Activated naive CD4-positive, alpha-beta T cell treated with anti-CD3 and anti-CD28 coated beads, Interleukin-2, amount 50 U/mL, for 24 hours (primary cell): Measurements from ENCODE around the gene C14orf119.

ENCODE experiments used
- H3K27ac Mint-ChIP-seq: one replicate; pipeline ENCODE4 v1.8.0; 2021; ENCODE audit warnings: mild to moderate bottlenecking, mixed read lengths
- H3K27me3 Mint-ChIP-seq: one replicate; pipeline ENCODE4 v1.8.0; 2021; ENCODE audit warnings: mixed read lengths
- H3K36me3 Mint-ChIP-seq: one replicate; pipeline ENCODE4 v1.8.0; 2021; ENCODE audit warnings: mixed read lengths
- H3K4me1 Mint-ChIP-seq: one replicate; pipeline ENCODE4 v1.8.0; 2021; ENCODE audit warnings: mixed read lengths
- H3K4me3 Mint-ChIP-seq: one replicate; pipeline ENCODE4 v1.8.0; 2021; ENCODE audit warnings: mild to moderate bottlenecking, mixed read lengths
- H3K9me3 Mint-ChIP-seq: one replicate; pipeline ENCODE4 v1.8.0; 2021; ENCODE audit warnings: mixed read lengths

Gene C14orf119

DNA sequence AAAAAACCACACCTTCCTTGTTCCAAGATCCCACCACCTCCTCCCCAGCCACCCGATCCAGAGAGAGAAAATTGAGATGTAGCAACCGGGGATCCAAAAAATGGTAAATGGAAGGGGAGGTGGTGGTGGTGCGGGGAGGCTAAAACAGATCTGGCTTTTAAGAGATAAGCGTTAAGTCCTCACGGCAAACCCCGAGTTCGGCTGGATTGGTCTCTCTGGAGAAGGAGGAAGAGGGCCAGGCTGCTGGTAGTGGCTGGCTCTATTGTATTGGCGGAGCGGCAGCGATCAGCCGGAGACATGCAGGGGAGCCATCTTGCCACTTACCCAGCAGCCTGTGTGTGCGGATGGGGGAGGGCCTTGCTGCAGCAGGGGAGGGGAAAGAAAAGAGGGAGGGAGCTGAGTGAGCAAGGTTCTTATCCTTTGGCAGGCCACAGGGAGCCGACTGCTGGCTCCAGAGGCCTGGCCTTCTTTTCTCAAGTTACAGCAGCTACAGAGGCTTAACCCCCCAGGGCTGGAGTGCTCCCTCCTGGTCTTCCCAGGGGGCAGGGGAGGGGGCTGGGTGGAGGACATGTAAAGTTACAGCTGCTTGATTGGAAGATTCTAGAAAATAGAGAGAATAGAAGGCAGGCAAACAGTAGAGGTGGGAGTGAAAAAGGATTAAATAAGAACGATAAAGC, 23.9 kb upstream of the C14orf119 start:
- Mint-ChIP-seq H3K4me3 (peak overlapping the region; percentile 94), H3K27me3 (no peaks in the 10 kb centered on the region), H3K36me3 (peaks cover 10% of the 10 kb centered on the region), H3K9me3 (no peaks in the 10 kb centered on the region), H3K27ac (peak overlapping the region; percentile 98), H3K4me1 (peaks cover 32% of the 10 kb centered on the region)

DNA sequence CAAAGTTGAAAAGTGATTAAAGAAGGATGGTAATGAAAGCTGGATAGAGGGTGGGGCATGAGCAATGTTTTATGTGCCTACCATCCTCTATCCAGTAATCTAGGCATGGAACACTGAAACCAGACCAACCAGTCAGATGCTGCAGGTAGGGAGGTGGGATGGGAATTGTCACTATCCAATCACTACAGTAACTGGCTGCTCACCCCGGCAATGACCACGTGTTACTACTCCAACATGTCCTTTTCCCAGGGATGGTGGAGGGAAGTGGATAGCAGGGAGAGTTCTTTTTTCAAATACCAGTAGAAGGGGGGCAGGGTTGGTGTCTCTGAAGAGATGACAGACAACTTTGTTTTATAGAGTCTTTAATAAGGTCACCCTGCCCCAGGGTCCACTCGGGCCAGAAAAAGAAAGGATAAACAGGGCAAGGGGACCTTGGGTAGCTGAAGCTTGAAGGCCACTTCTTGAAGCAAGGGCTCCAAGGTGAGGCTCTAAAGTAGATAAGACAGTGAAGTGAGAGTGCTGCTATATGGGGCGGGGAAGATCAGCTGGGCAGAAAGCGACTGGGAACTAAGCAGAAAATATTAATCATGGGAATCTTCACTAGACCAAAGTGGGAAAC, 23.3 kb upstream of the C14orf119 start:
- peaks cover 10% of the 10 kb centered on the region for H3K36me3 Mint-ChIP-seq
- H3K4me3 Mint-ChIP-seq = peak overlapping the region; percentile 94
- peaks cover 35% of the 10 kb centered on the region for H3K4me1 Mint-ChIP-seq
- peak overlapping the region; percentile 98 for H3K27ac Mint-ChIP-seq
- H3K9me3 Mint-ChIP-seq = no peaks in the 10 kb centered on the region
- no peaks in the 10 kb centered on the region for H3K27me3 Mint-ChIP-seq

DNA sequence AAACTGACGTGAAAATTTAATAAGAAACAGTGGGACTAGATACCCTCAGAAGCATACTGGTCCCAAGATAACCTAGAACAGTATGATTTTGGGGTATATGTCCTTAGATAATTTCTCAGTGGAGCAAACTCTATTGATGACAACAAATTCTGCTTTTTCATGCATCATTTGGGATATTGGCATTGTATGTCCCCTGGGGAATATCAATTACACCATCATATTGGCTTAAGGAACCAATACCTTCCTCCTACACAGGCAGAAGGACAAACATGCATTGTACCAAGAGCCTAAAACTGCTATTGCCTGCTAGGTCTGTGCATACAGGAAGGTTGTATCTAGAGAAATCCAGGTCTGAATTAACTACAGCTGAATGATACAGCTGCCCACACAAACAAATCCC, 20.4 kb upstream of the C14orf119 start:
- peaks cover 29% of the 10 kb centered on the region for H3K4me1 Mint-ChIP-seq
- peaks cover 10% of the 10 kb centered on the region for H3K36me3 Mint-ChIP-seq
- H3K27ac Mint-ChIP-seq = no peak overlapping the region
- H3K27me3 Mint-ChIP-seq = no peaks in the 10 kb centered on the region
- H3K4me3 Mint-ChIP-seq = no peak overlapping the region
- H3K9me3 Mint-ChIP-seq = no peaks in the 10 kb centered on the region

DNA sequence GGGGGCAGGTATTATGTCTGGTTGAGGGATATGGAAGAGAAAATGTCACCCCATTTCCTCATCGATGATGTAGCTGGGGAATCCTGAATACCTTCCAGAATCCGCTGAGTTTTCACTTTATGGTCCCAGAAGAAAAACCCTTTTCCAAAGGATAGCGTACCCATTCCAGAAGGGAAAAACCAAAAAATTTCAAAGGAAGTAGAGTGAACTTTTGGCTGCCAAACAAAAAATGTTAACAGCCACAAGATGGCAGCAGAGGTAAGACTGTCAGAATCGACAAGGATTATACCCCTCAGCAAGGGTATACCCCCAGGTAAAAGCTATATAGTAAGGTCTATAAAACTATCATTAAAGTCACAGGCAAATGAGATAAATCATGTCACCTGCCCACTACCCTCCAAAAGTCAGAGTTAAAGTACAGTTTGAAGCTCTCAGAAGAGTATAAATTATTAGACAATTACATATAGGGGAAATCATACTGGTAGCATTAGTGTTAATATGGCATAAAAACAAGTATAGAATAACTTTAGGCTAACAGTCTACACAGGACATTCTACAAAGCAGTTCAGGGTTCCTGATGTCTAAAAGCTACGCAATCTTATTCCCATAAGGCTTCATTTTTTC, 18.4 kb upstream of the C14orf119 start:
- peaks cover 11% of the 10 kb centered on the region for H3K36me3 Mint-ChIP-seq
- H3K4me3 Mint-ChIP-seq = no peak overlapping the region
- no peaks in the 10 kb centered on the region for H3K27me3 Mint-ChIP-seq
- H3K4me1 Mint-ChIP-seq = peaks cover 15% of the 10 kb centered on the region
- no peak overlapping the region for H3K27ac Mint-ChIP-seq
- no peaks in the 10 kb centered on the region for H3K9me3 Mint-ChIP-seq

DNA sequence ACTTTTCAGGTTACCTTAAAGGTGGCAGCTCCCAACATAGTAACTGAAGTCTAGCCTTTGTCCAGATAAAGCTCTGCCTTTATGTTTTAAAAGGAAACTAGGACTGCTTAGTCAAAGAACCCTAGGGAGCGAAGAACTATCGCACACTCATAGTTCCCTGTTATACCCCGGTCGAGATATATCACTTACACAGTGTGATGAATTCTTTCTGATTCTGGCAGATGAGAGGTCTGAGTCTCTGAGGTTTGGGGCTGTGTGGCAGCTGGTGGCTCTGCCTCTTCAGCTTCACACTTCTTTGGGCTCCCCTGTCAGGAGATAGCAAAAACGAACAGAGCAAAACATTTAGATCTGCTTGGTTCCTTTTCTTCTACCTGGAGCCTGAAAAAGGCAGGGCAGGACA, 17.3 kb upstream of the C14orf119 start:
- Mint-ChIP-seq H3K4me1 (peaks cover 8% of the 10 kb centered on the region), H3K9me3 (no peaks in the 10 kb centered on the region), H3K27ac (peak overlapping the region; percentile 17), H3K36me3 (peaks cover 11% of the 10 kb centered on the region), H3K4me3 (no peak overlapping the region), H3K27me3 (no peaks in the 10 kb centered on the region)

DNA sequence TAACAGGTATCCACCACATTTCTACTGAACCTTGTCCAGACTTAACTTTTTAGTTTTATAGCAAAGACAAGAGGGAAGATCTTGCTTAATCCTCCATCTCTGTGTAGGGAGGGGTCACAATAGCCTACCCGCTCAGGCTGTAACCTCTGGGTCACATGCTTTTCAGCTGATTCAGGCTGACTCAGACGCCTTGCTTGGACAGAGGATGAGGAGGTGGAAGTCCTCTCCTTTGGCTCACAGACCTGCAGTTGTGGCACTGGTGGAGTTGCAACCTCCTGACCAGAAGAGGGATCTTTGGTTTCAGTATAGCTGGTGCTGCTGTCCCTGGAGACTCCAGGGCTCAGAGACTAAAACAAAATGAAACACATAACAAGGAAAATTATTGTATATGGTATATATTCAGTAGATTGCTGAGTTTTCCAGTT, 16.6 kb upstream of the C14orf119 start:
- Mint-ChIP-seq H3K4me3 (no peak overlapping the region), H3K36me3 (peaks cover 11% of the 10 kb centered on the region), H3K27ac (no peak overlapping the region), H3K4me1 (peaks cover 8% of the 10 kb centered on the region), H3K9me3 (no peaks in the 10 kb centered on the region), H3K27me3 (no peaks in the 10 kb centered on the region)

DNA sequence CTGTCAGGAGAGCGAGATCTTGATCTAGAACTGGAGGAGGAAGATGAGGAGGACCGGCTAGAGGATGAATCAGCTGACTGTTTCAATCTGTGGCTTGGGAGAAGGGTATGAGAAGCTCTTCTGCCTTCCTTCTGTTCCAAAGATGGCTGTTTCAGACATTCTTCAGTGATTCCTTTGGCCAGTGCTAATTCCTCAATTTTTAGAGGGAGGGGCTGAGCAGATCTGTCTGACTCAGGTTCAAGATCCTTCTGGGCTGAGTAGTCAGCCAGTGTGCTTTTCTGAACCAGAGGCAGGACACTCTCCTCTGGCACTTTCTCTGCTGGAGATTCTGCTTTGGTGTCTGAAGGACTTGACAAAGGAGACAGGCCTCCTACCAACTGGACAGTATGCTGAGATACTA, 15.6 kb upstream of the C14orf119 start:
- H3K27ac Mint-ChIP-seq = peak overlapping the region; percentile 79
- peaks cover 12% of the 10 kb centered on the region for H3K4me1 Mint-ChIP-seq
- no peak overlapping the region for H3K4me3 Mint-ChIP-seq
- no peaks in the 10 kb centered on the region for H3K27me3 Mint-ChIP-seq
- no peaks in the 10 kb centered on the region for H3K9me3 Mint-ChIP-seq
- H3K36me3 Mint-ChIP-seq = peaks cover 11% of the 10 kb centered on the region

DNA sequence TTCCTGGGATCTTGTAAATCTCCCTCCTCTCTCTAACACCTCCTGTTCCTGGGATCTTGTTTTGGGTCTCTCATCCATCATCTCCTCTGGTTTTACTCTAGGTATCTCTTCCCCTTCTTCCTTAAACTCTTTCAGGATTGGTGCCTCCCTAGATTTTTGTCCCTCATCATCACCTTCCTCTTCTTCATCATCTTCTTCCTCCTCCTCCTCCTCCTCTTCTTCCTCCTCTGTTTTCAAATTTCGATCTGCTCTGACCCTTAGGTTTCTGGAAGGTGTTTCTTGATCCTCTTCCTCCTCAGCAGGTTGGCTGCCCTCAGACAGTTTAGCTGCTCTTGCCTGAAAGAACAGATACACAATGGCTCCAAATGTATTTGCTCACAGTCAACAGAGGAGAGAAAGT, 14.8 kb upstream of the C14orf119 start:
- no peak overlapping the region for H3K4me3 Mint-ChIP-seq
- H3K4me1 Mint-ChIP-seq = peaks cover 16% of the 10 kb centered on the region
- H3K27me3 Mint-ChIP-seq = no peaks in the 10 kb centered on the region
- peak overlapping the region; percentile 52 for H3K27ac Mint-ChIP-seq
- peaks cover 11% of the 10 kb centered on the region for H3K36me3 Mint-ChIP-seq
- no peaks in the 10 kb centered on the region for H3K9me3 Mint-ChIP-seq

DNA sequence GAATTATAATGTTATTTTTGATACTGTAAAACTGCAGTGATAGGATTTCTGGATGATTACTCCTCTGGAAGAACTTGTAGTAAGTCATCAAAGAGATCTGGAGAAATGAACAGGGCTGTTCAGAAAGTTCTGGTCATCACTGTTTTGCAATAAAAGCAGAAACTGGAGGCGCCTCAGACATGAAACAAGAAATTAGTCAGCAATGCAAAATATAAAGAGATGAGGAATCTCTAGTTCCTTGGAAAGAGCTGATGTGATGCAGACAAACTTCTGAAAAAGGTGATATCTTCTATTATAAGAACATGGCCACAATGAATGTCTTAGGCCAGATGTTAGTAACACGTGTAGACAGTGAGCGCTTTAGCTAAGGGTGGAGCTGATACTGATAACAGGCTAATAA, 9.8 kb upstream of the C14orf119 start:
- peaks cover 24% of the 10 kb centered on the region for H3K36me3 Mint-ChIP-seq
- no peak overlapping the region for H3K4me3 Mint-ChIP-seq
- peaks cover 42% of the 10 kb centered on the region for H3K4me1 Mint-ChIP-seq
- H3K9me3 Mint-ChIP-seq = no peaks in the 10 kb centered on the region
- H3K27me3 Mint-ChIP-seq = no peaks in the 10 kb centered on the region
- peak overlapping the region; percentile 76 for H3K27ac Mint-ChIP-seq

DNA sequence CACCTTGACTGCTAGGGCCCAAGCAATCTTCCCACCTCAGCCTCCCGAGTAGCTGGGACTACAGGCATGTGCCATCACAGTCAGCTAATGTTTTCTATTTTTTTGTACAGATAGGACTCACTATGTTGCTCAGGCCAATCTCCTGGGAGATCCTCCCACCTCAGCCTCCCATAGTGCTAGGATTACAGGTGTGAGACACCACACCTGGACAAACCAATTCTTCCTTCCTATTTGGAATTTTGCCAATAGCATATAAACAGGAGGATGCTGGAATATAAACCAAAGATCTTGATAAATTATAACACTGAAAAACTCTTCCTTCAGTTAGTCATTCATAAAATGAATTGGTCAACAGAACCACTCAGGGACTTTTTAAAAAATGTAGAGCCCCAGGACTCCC, 8.7 kb upstream of the C14orf119 start:
- H3K27ac Mint-ChIP-seq = peak overlapping the region; percentile 41
- no peak overlapping the region for H3K4me3 Mint-ChIP-seq
- peaks cover 21% of the 10 kb centered on the region for H3K36me3 Mint-ChIP-seq
- H3K27me3 Mint-ChIP-seq = no peaks in the 10 kb centered on the region
- no peaks in the 10 kb centered on the region for H3K9me3 Mint-ChIP-seq
- peaks cover 45% of the 10 kb centered on the region for H3K4me1 Mint-ChIP-seq

DNA sequence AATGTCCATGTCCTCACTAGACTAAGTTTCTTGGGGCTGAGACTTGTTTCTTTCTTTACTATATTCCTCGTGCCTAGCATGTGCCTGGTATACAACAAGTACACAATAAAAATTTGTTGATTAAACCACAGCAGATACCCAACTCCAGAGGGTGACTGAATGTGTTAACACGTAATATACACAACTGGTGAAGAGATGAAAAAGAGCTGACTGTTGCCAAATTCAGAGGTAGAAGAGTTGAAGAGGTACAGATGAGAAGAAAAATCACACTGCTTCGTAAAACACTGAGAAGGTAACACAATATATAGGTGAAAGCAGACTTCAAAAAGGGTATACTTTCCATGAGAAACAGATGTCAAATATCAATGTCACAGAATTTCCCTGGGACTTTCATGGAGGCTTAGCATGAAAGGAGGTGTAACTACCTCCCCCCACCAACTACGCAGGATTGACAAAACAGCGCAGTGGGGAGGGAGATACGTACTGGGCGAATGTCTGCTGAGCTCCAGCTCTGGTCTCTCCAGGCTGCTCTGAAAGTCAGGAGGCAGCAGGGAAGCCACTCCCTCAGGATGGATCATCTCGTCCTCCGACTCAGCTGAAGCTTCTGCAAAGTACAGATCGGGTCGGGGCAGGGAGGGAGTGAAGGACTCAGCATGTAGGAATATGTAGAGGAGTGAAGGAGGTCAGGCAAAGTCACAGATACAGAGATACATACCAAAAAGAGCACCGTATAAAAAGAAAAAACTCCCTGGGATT, 5.6 kb upstream of the C14orf119 start:
- peaks cover 64% of the 10 kb centered on the region for H3K4me1 Mint-ChIP-seq
- no peaks in the 10 kb centered on the region for H3K9me3 Mint-ChIP-seq
- H3K36me3 Mint-ChIP-seq = peaks cover 24% of the 10 kb centered on the region
- peak overlapping the region; percentile 68 for H3K27ac Mint-ChIP-seq
- no peaks in the 10 kb centered on the region for H3K27me3 Mint-ChIP-seq
- H3K4me3 Mint-ChIP-seq = no peak overlapping the region

DNA sequence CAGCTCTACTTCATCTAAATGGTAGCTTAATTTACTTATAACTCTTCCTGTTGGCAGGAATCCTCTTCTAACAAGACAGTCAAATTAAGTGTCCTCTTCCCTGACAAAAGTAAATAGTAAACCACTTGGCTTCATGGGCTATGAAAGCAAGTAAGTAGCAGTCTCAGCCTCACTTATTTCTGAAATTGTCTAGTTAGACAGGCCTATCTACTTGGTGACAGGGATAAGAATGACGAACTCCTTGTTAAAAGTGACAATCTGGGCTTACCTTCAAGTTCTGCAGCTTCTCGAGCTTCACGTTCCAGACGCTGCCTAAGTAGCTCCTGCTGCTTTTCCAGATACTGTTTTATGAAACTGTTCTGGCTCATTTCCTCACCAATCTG, 5.1 kb upstream of the C14orf119 start:
- H3K4me3 Mint-ChIP-seq = no peak overlapping the region
- H3K27me3 Mint-ChIP-seq = no peaks in the 10 kb centered on the region
- peaks cover 62% of the 10 kb centered on the region for H3K4me1 Mint-ChIP-seq
- H3K27ac Mint-ChIP-seq = peak overlapping the region; percentile 81
- H3K9me3 Mint-ChIP-seq = no peaks in the 10 kb centered on the region
- peaks cover 24% of the 10 kb centered on the region for H3K36me3 Mint-ChIP-seq

DNA sequence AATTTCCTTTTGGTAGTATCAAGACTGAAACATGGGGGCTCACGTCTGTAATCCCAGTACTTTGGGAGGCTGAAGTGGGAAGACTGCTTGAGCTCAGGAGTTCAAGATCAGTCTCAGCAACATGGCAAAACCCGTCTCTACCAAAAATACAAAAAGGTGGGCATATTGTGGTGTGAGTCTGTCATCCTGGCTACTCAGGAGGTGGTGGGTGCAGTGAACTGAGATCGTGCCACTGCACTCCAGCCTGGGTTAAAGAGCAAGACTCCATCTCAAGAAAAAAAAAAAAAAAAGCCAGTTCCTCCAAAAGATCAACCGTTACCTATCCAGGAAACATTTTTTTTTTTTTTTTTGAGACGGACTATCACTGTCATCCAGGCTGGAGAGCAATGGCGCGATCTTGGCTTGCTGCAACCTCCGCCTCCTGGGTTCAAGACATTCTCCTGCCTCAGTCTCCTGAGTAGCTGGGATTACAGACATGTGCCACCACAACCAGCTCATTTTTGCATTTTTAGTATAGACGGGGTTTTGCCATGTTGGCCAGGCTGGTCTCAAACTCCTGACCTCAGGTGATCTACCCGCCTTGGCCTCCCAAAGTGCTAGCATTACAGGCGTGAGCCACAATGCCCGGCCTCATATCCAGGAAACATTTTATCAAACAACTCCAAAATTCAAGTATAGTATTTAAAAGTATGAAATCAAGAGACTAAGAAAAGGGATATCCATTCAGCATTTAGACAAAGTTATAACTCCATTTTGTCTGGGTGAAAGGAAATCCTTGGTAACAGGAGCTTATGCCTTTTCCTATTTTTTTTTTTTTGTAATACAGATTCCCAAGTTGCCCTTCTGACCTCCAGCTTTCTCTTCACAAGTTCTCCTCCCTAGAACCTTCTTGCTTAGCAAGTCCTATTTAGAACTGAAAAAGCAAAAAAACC, 3.7 kb upstream of the C14orf119 start:
- Mint-ChIP-seq H3K4me3 (peak overlapping the region; percentile 9), H3K9me3 (no peaks in the 10 kb centered on the region), H3K27ac (peak overlapping the region; percentile 36), H3K4me1 (peaks cover 50% of the 10 kb centered on the region), H3K27me3 (no peaks in the 10 kb centered on the region), H3K36me3 (peaks cover 18% of the 10 kb centered on the region)

DNA sequence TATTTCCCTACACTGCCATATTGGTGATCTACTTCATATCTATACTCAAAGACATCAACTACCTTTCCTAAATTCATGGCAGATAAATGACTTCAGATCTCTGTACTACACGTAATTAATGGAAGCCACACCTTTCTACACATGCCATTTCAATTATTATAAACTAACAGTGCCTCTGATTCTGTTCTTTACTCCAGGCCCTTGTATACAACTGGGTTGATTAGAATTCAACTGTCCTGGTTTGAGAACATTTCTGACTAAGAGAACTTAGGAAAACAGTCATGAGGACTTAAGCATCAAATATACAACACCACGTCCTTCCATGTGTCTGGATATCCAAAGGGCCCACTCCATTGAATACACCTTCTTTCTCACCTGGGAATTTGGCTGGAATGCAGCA, 2.2 kb upstream of the C14orf119 start:
- Mint-ChIP-seq H3K27ac (no peak overlapping the region), H3K27me3 (no peaks in the 10 kb centered on the region), H3K9me3 (no peaks in the 10 kb centered on the region), H3K4me1 (peaks cover 49% of the 10 kb centered on the region), H3K4me3 (no peak overlapping the region), H3K36me3 (peaks cover 15% of the 10 kb centered on the region)

DNA sequence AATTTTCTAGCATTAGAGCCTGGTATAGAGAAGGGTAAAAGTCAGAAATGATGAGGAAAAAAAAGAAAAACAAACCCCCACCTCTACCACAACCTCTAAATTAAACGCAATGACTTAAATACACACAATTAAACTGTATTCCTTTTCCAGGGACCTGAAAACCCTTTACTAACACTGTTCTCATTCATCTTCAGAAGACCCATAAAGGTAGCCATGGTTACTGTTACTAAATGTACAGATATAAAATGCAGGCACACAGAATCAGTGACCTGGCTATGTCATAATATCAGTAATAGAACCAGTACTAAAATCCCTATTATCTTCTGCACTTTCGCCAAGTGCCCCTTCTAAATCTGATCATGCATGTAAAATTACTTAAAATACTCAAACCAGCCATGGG, 1.8 kb upstream of the C14orf119 start:
- H3K36me3 Mint-ChIP-seq = peaks cover 15% of the 10 kb centered on the region
- peaks cover 49% of the 10 kb centered on the region for H3K4me1 Mint-ChIP-seq
- H3K4me3 Mint-ChIP-seq = no peak overlapping the region
- H3K9me3 Mint-ChIP-seq = no peaks in the 10 kb centered on the region
- no peak overlapping the region for H3K27ac Mint-ChIP-seq
- no peaks in the 10 kb centered on the region for H3K27me3 Mint-ChIP-seq
